ENCODE measurements around the gene EGFLAM. TPM values are rescaled to one million over a fixed set of nuclear protein-coding genes. Genes with fewer than 3 reads are reported as not detected.

Gene EGFLAM
- total RNA-seq, 1 donor from 2014 or later, result 8.9 TPM

- no peaks in the 10 kb centered on the region for H3K27me3 ChIP-seq (ENCODE audit: low read depth)
- no peak overlapping the region for H3K4me3 ChIP-seq
- DNase-seq, result no peak
- H3K4me1 ChIP-seq, result peaks cover 9% of the 10 kb centered on the region
- H3K36me3 ChIP-seq, result peaks cover 55% of the 10 kb centered on the region
- intact Hi-C loops (cut with micrococcal nuclease), result no loop called here
- no peak overlapping the region for H3K27ac ChIP-seq (replicated peaks)
- TF ChIP-seq CTCF (IDR thresholded peaks at IDR 0.05; ENCODE audit: borderline replicate concordance), result no peak
- H3K9me3 ChIP-seq (replicated peaks), result no peaks in the 10 kb centered on the region
Measured at GRCh38 chr5:38479315-38479904, 221.1 kb downstream of the EGFLAM start.

- no peak overlapping the region for H3K27ac ChIP-seq (replicated peaks)
- H3K9me3 ChIP-seq (replicated peaks), result no peaks in the 10 kb centered on the region
- H3K4me3 ChIP-seq, result no peak overlapping the region
- intact Hi-C loops (cut with micrococcal nuclease), result no loop called here
- H3K36me3 ChIP-seq, result peaks cover 93% of the 10 kb centered on the region
- DNase-seq, result no peak
- H3K27me3 ChIP-seq (ENCODE audit: low read depth), result no peaks in the 10 kb centered on the region
- H3K4me1 ChIP-seq, result peaks cover 8% of the 10 kb centered on the region
- TF ChIP-seq CTCF (IDR thresholded peaks at IDR 0.05; ENCODE audit: borderline replicate concordance), result peak; percentile 14
Measured at GRCh38 chr5:38483805-38484398, 225.5 kb downstream of the EGFLAM start.

- intact Hi-C loops (cut with micrococcal nuclease), result no loop called here
- peaks cover 80% of the 10 kb centered on the region for H3K36me3 ChIP-seq
- no peaks in the 10 kb centered on the region for H3K4me1 ChIP-seq
- no peak for TF ChIP-seq CTCF (IDR thresholded peaks at IDR 0.05; ENCODE audit: borderline replicate concordance)
- no peak for DNase-seq
- no peaks in the 10 kb centered on the region for H3K27me3 ChIP-seq (ENCODE audit: low read depth)
- H3K4me3 ChIP-seq, result no peak overlapping the region
- no peaks in the 10 kb centered on the region for H3K9me3 ChIP-seq (replicated peaks)
- H3K27ac ChIP-seq (replicated peaks), result no peak overlapping the region
Measured at GRCh38 chr5:38494175-38494574, 235.8 kb downstream of the EGFLAM start.

GRCh38 chr5:38494763-38495162 is 236.4 kb downstream of the EGFLAM start:
- no peak for DNase-seq
- no peak for TF ChIP-seq CTCF (IDR thresholded peaks at IDR 0.05; ENCODE audit: borderline replicate concordance)
- Histone ChIP-seq H3K27me3 (ENCODE audit: low read depth) (no peaks in the 10 kb centered on the region), H3K9me3 (replicated peaks) (no peaks in the 10 kb centered on the region), H3K4me3 (no peak overlapping the region), H3K36me3 (peaks cover 82% of the 10 kb centered on the region), H3K4me1 (no peaks in the 10 kb centered on the region), H3K27ac (replicated peaks) (no peak overlapping the region)
- intact Hi-C loops (cut with micrococcal nuclease), result no loop called here

GRCh38 chr5:38497946-38498345 is 239.6 kb downstream of the EGFLAM start:
- Histone ChIP-seq H3K4me3 (no peak overlapping the region), H3K4me1 (no peaks in the 10 kb centered on the region), H3K9me3 (replicated peaks) (no peaks in the 10 kb centered on the region), H3K27me3 (ENCODE audit: low read depth) (no peaks in the 10 kb centered on the region), H3K36me3 (peaks cover 85% of the 10 kb centered on the region), H3K27ac (replicated peaks) (no peak overlapping the region)
- peak; percentile 39 for TF ChIP-seq CTCF (IDR thresholded peaks at IDR 0.05; ENCODE audit: borderline replicate concordance)
- intact Hi-C loops (cut with micrococcal nuclease), result no loop called here
- no peak for DNase-seq

All from left ventricle myocardium inferior (tissue), 1 donor.